Activated CD4-positive, alpha-beta T cell treated with anti-CD3 and anti-CD28 coated beads, Interleukin-2, amount 50 U/mL, for 48 hours (primary cell): ENCODE results near the gene OPN4.
A peak's percentile ranks its signal among the peaks of the same experiment; 100 is the strongest.
"Not testable (repeated sequence)": the region's sequence is repeated elsewhere in the genome, so short reads cannot be mapped to it uniquely, and the experiment has no call there.

Source experiments
- DNase-seq, 2 experiments: peaks; one replicate each; pipeline ENCODE4 v3.0.0-alpha.2; 2020

OPN4 gene

GRCh38 chr10:86654411-86655172, at the start of gene OPN4:
TSS of gene OPN4 (plus strand) at chr10:86654547. CDS start at chr10:86654784, 237 bp downstream.
- DNase-seq = no peak

GRCh38 chr10:86607674-86608073, 46.7 kb upstream of the OPN4 start:
- no peak for DNase-seq

- no peak for DNase-seq
Measured at GRCh38 chr10:86609920-86610319, 44.4 kb upstream of the OPN4 start.

GRCh38 chr10:86611386-86611785, 43.0 kb upstream of the OPN4 start:
- no peak for DNase-seq

GRCh38 chr10:86613096-86613495, 41.3 kb upstream of the OPN4 start:
- no peak for DNase-seq

- DNase-seq = no peak
Measured at GRCh38 chr10:86613905-86614304, 40.4 kb upstream of the OPN4 start.

GRCh38 chr10:86614853-86615252, 39.5 kb upstream of the OPN4 start:
- DNase-seq = no peak

GRCh38 chr10:86617278-86617677, 37.1 kb upstream of the OPN4 start:
- DNase-seq = not testable (repeated sequence)

- DNase-seq = no peak
Measured at GRCh38 chr10:86628311-86628710, 26.0 kb upstream of the OPN4 start.

- no peak for DNase-seq
Measured at GRCh38 chr10:86630079-86630478, 24.3 kb upstream of the OPN4 start.

- no peak for DNase-seq
Measured at GRCh38 chr10:86632009-86632800, 22.1 kb upstream of the OPN4 start.

GRCh38 chr10:86632951-86633350, 21.4 kb upstream of the OPN4 start:
- no peak for DNase-seq

- no peak for DNase-seq
Measured at GRCh38 chr10:86635402-86635801, 18.9 kb upstream of the OPN4 start.

GRCh38 chr10:86636311-86636710, 18.0 kb upstream of the OPN4 start:
- no peak for DNase-seq

- DNase-seq = no peak
Measured at GRCh38 chr10:86642021-86642420, 12.3 kb upstream of the OPN4 start.

GRCh38 chr10:86642499-86642898, 11.8 kb upstream of the OPN4 start:
- no peak for DNase-seq

GRCh38 chr10:86644152-86644793, 10.1 kb upstream of the OPN4 start:
- DNase-seq = peak; percentile 7 to 22

GRCh38 chr10:86644794-86645445, 9.4 kb upstream of the OPN4 start:
- DNase-seq = no peak

- DNase-seq = not testable (repeated sequence)
Measured at GRCh38 chr10:86645621-86646165, 8.7 kb upstream of the OPN4 start.

- no peak for DNase-seq
Measured at GRCh38 chr10:86646532-86646931, 7.8 kb upstream of the OPN4 start.

GRCh38 chr10:86646933-86647332, 7.4 kb upstream of the OPN4 start:
- DNase-seq = no peak

- no peak for DNase-seq
Measured at GRCh38 chr10:86647773-86648703, 6.3 kb upstream of the OPN4 start.
